Measurements from ENCODE around the gene DCP1A.

Gene DCP1A

GRCh38 chr3:53287131-53287629, 60.2 kb downstream of the DCP1A start:
- no peaks in the 10 kb centered on the region for H3F3A ChIP-seq (ENCODE audit: insufficient read depth, low read length)
- H3K9ac ChIP-seq (ENCODE audit: low read length), result no peak overlapping the region
- H3K79me2 ChIP-seq (ENCODE audit: insufficient read depth, low read length), result no peaks in the 10 kb centered on the region
- no peaks in the 10 kb centered on the region for H4K20me1 ChIP-seq (ENCODE audit: insufficient read depth, low read length)
- H3K4me2 ChIP-seq (ENCODE audit: low read length), result no peak overlapping the region
- H3K4me3 ChIP-seq (ENCODE audit: low read depth, low read length, poor library complexity, severe bottlenecking), result no peak overlapping the region
- TF ChIP-seq CTCF (IDR thresholded peaks at IDR 0.05; ENCODE audit: low read length) (no peak), EZH2 (IDR thresholded peaks at IDR 0.05; ENCODE audit: borderline replicate concordance, low read length) (no peak)
- no peak overlapping the region for H3K27ac ChIP-seq (ENCODE audit: low read depth, low read length, poor library complexity, severe bottlenecking)
- no peaks in the 10 kb centered on the region for H3K27me3 ChIP-seq (ENCODE audit: insufficient read depth, low read length)
- no peaks in the 10 kb centered on the region for H3K9me2 ChIP-seq (ENCODE audit: low read depth, low read length)
- peaks cover 23% of the 10 kb centered on the region; the same call in 1 of the 2 replicates for H3K36me3 ChIP-seq (ENCODE audit: insufficient read depth, low read length)
- H2AFZ ChIP-seq (ENCODE audit: low read length), result no peak overlapping the region
- no peaks in the 10 kb centered on the region for H3K9me3 ChIP-seq (ENCODE audit: low read length)
- H3K4me1 ChIP-seq (ENCODE audit: insufficient read depth, low read length, severe bottlenecking), result no peaks in the 10 kb centered on the region

- H4K20me1 ChIP-seq (ENCODE audit: insufficient read depth, low read length), result no peaks in the 10 kb centered on the region
- TF ChIP-seq CTCF (IDR thresholded peaks at IDR 0.05; ENCODE audit: low read length), result no peak
- no peak for TF ChIP-seq EZH2 (IDR thresholded peaks at IDR 0.05; ENCODE audit: borderline replicate concordance, low read length)
- H3K27ac ChIP-seq (ENCODE audit: low read depth, low read length, poor library complexity, severe bottlenecking), result no peak overlapping the region
- H3K9me3 ChIP-seq (ENCODE audit: low read length), result no peaks in the 10 kb centered on the region
- no peaks in the 10 kb centered on the region for H3K4me1 ChIP-seq (ENCODE audit: insufficient read depth, low read length, severe bottlenecking)
- H3K36me3 ChIP-seq (ENCODE audit: insufficient read depth, low read length), result peaks cover 23% of the 10 kb centered on the region; the same call in 1 of the 2 replicates
- H3K9me2 ChIP-seq (ENCODE audit: low read depth, low read length), result no peaks in the 10 kb centered on the region
- no peak overlapping the region for H3K4me2 ChIP-seq (ENCODE audit: low read length)
- no peak overlapping the region for H2AFZ ChIP-seq (ENCODE audit: low read length)
- no peak overlapping the region for H3K4me3 ChIP-seq (ENCODE audit: low read depth, low read length, poor library complexity, severe bottlenecking)
- no peaks in the 10 kb centered on the region for H3K27me3 ChIP-seq (ENCODE audit: insufficient read depth, low read length)
- H3F3A ChIP-seq (ENCODE audit: insufficient read depth, low read length), result no peaks in the 10 kb centered on the region
- no peak overlapping the region for H3K9ac ChIP-seq (ENCODE audit: low read length)
- H3K79me2 ChIP-seq (ENCODE audit: insufficient read depth, low read length), result no peaks in the 10 kb centered on the region
These were observed 60.6 kb downstream of the DCP1A start for GRCh38 chr3:53286727-53287126.

GRCh38 chr3:53282581-53282980, 64.8 kb downstream of the DCP1A start:
- no peak overlapping the region for H3K9ac ChIP-seq (ENCODE audit: low read length)
- H3F3A ChIP-seq (ENCODE audit: insufficient read depth, low read length), result no peaks in the 10 kb centered on the region
- no peaks in the 10 kb centered on the region for H3K27me3 ChIP-seq (ENCODE audit: insufficient read depth, low read length)

More at GRCh38 chr3:53282581-53282980, 64.8 kb downstream of the DCP1A start:
- Histone ChIP-seq H4K20me1 (ENCODE audit: insufficient read depth, low read length) (no peaks in the 10 kb centered on the region), H3K27ac (ENCODE audit: low read depth, low read length, poor library complexity, severe bottlenecking) (no peak overlapping the region), H3K4me1 (ENCODE audit: insufficient read depth, low read length, severe bottlenecking) (no peaks in the 10 kb centered on the region), H3K36me3 (ENCODE audit: insufficient read depth, low read length) (peaks cover 20% of the 10 kb centered on the region; the same call in 1 of the 2 replicates), H3K4me2 (ENCODE audit: low read length) (no peak overlapping the region), H3K4me3 (ENCODE audit: low read depth, low read length, poor library complexity, severe bottlenecking) (no peak overlapping the region), H3K79me2 (ENCODE audit: insufficient read depth, low read length) (no peaks in the 10 kb centered on the region), H3K9me2 (ENCODE audit: low read depth, low read length) (no peaks in the 10 kb centered on the region), H2AFZ (ENCODE audit: low read length) (no peak overlapping the region), H3K9me3 (ENCODE audit: low read length) (no peaks in the 10 kb centered on the region)
- TF ChIP-seq CTCF (IDR thresholded peaks at IDR 0.05; ENCODE audit: low read length) (no peak), EZH2 (IDR thresholded peaks at IDR 0.05; ENCODE audit: borderline replicate concordance, low read length) (no peak)

Measured in OCI-LY1 (cell line).